Measurements from ENCODE around the gene MGAT5. TPM values are rescaled to one million over a fixed set of nuclear protein-coding genes. Genes with fewer than 3 reads are reported as not detected.
A peak's percentile ranks its signal among the peaks of the same experiment; 100 is the strongest.

Gene MGAT5
- total and polyA plus RNA-seq, 3 experiments from 2014 or later, result 6.4 to 42.4 (median 40.9) TPM

DNA sequence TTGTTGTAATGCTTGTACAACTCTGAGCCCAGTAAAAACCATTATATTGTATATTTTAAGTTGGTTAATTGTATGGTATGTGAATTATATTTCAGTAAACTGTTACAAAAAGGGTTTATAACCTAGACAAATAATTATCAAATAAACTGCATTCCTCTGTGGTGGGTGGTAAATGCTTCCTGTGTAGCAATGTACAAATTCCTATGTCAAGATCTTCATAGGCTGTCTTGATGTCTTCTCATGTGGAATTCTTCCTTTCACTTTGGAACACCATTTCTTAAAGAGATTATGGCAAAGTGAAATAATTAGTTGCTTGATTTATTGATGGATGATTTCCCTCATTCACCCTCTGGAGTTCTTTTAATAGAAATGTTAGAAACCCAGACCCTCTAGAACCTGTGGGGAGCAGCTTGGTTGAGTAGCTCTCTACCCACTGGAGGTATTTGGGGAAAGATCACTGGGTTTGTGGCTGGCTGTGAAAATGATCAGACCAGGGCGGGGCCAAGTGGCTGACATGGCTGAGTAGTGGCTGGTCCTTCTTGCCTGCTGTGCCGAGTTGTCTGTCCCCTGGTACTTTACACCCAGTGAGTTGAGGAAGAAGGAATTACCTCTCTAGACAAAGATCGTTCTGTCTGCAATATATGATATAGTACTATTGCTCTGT lies 22.4 kb upstream of the MGAT5 start:
- H3K4me3 Mint-ChIP-seq, result peak overlapping the region; percentile 1 to 78 (median 64)
- H3K27ac Mint-ChIP-seq, result peak overlapping the region; percentile 72 to 98 (median 90)
- ChIA-PET CTCF (interaction anchor here (0.9 to 7.3 kb wide), 5 partner anchors 12 to 111 kb away, joined by 3 to 49 read pairs (median 11); partner anchors contain the start of gene MGAT5), POLR2A (no interaction called here)
- H3K27me3 ChIP-seq (ENCODE audit: insufficient read depth, low read length, poor library complexity, severe bottlenecking), result no peaks in the 10 kb centered on the region
- H3K27ac ChIP-seq (ENCODE audit: low read depth, low read length), result no peak overlapping the region
- no peak for DNase-seq
- peaks cover 4 to 14% (median 9%) of the 10 kb centered on the region in 5 donors for H3K9me3 Mint-ChIP-seq
- H3K36me3 Mint-ChIP-seq, result peaks cover 2 to 15% (median 6%) of the 10 kb centered on the region in 3 donors
- H3K36me3 ChIP-seq (ENCODE audit: insufficient read depth, low read length), result no peaks in the 10 kb centered on the region
- peaks cover 8% of the 10 kb centered on the region for H3K9me3 ChIP-seq (ENCODE audit: low read length)
- peaks cover 86 to 97% (median 97%) of the 10 kb centered on the region in 3 donors for H3K4me1 Mint-ChIP-seq
- peaks cover 58% of the 10 kb centered on the region for H3K4me1 ChIP-seq (ENCODE audit: insufficient read depth, low read length)
- H3K4me3 ChIP-seq (ENCODE audit: low read length), result no peak overlapping the region
- no peaks in the 10 kb centered on the region for H3K27me3 Mint-ChIP-seq

DNA sequence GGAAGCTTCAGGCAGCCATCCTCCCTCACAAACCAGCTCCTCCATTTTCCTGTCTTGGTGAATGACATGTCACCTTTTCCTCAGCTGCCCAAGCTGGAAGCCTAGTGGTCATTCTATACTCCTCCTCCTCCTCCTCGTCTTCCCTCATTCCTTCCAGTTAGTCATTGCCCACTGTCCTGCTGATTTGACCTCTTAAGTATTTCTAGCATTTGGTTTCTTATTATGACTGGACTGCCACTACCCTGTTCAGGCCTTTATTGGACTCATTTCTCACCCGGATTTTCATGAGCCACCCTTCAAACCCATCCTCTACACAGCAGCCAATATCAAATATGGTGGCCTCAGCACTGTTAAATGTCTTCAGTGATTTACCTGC lies 21.9 kb upstream of the MGAT5 start:
- H3K27ac ChIP-seq (ENCODE audit: low read depth, low read length), result peak overlapping the region; percentile 26
- no peak overlapping the region for H3K4me3 ChIP-seq (ENCODE audit: low read length)

DNA sequence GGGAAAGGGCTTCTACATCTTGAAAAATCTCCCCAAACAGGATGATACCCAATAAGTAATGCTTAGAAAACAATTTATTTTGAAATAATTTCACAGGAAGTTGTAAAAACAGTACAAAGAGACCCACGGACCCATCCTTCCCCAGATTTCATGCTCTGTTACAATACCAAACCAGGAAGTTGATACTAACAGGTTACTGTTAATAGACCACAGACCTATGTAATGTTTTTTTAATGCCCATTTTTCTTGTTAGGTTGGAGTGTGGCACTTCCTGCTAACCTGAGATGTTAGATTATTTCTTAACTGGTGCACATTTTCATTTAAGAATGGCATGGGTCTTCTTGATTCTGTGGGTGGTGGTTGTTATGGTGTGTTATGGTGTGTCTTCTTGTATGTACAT lies 21.4 kb upstream of the MGAT5 start:
- Mint-ChIP-seq H3K36me3 (peaks cover 2 to 15% (median 6%) of the 10 kb centered on the region in 3 donors), H3K4me3 (peak overlapping the region; percentile 7 to 78 (median 64)), H3K27ac (peak overlapping the region; percentile 72 to 98 (median 90)), H3K4me1 (peaks cover 89 to 97% (median 96%) of the 10 kb centered on the region in 3 donors), H3K27me3 (no peaks in the 10 kb centered on the region), H3K9me3 (peaks cover 4 to 14% (median 9%) of the 10 kb centered on the region in 5 donors)
- Histone ChIP-seq H3K36me3 (ENCODE audit: insufficient read depth, low read length) (no peaks in the 10 kb centered on the region), H3K4me1 (ENCODE audit: insufficient read depth, low read length) (peaks cover 63% of the 10 kb centered on the region), H3K9me3 (ENCODE audit: low read length) (peaks cover 8% of the 10 kb centered on the region), H3K27me3 (ENCODE audit: insufficient read depth, low read length, poor library complexity, severe bottlenecking) (no peaks in the 10 kb centered on the region), H3K4me3 (ENCODE audit: low read length) (peak overlapping the region; percentile 11), H3K27ac (ENCODE audit: low read depth, low read length) (peak overlapping the region; percentile 26)
- POLR2A ChIA-PET, result no interaction called here
- DNase-seq, result peak in 2 of 5 donors; percentile 47 to 65
- CTCF ChIA-PET, result interaction anchor here (0.7 to 7.3 kb wide), 3 partner anchors 12 to 13 kb away, joined by 5 to 49 read pairs (median 12); no protein-coding TSS in a partner anchor

More for the DNA sequence above, 21.9 kb upstream of the MGAT5 start:
- Mint-ChIP-seq H3K4me3 (peak overlapping the region; percentile 1 to 78 (median 64)), H3K27me3 (no peaks in the 10 kb centered on the region), H3K36me3 (peaks cover 2 to 15% (median 6%) of the 10 kb centered on the region in 3 donors), H3K27ac (peak overlapping the region; percentile 72 to 98 (median 90)), H3K9me3 (peaks cover 4 to 14% (median 9%) of the 10 kb centered on the region in 5 donors), H3K4me1 (peaks cover 90 to 97% (median 97%) of the 10 kb centered on the region in 3 donors)
- no peaks in the 10 kb centered on the region for H3K27me3 ChIP-seq (ENCODE audit: insufficient read depth, low read length, poor library complexity, severe bottlenecking)
- CTCF ChIA-PET, result interaction anchor here (0.9 to 7.3 kb wide), 5 partner anchors 12 to 112 kb away, joined by 3 to 49 read pairs (median 11); partner anchors contain the start of gene MGAT5
- POLR2A ChIA-PET, result no interaction called here
- peaks cover 63% of the 10 kb centered on the region for H3K4me1 ChIP-seq (ENCODE audit: insufficient read depth, low read length)
- H3K9me3 ChIP-seq (ENCODE audit: low read length), result peaks cover 8% of the 10 kb centered on the region
- DNase-seq, result no peak
- H3K36me3 ChIP-seq (ENCODE audit: insufficient read depth, low read length), result no peaks in the 10 kb centered on the region

DNA sequence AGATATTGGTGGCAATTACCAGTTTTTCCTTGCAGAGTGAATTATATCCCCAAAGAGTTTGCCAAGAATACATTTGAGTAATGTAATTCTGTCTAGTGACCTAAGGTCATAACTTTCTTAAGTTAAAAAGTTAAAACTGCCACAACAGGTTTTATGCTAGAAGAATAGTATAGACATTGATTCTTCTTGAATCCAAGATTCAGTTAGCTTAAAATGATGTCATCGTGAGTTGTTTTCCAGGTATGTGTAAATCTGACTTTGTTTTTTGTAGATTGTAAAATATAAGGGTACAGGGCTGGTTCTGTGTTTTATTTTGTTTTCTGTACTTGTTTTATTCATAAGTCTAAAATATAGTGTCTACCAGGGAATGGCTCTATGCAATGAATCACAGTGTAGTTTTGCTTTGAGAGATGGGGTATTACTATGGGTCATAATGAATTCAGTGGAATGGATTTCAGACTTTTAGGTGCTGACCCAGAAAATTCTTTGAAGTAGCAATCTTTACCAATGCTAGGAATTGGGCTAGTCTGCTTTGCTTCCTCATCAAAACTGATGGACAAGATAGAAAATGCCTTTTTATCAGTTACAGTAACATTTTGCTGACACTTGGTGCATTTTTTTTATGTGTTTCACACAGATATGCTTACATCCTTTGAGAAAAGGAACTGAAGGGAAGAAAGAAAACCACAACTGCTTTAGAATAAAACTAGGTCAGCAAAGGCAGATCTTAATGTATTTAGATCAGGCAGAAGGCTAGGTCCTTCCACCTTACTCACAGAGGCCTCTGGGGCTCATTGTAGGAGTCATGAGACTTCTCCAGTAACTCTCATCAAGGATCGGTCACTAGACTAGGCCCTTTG lies 20.8 kb upstream of the MGAT5 start:
- CTCF ChIA-PET, result interaction anchor here (0.7 to 3.1 kb wide), 4 partner anchors 12 to 25 kb away, joined by 5 to 24 read pairs (median 10); no protein-coding TSS in a partner anchor
- no peaks in the 10 kb centered on the region for H3K27me3 Mint-ChIP-seq
- H3K4me3 ChIP-seq (ENCODE audit: low read length), result peak overlapping the region; percentile 11

DNA sequence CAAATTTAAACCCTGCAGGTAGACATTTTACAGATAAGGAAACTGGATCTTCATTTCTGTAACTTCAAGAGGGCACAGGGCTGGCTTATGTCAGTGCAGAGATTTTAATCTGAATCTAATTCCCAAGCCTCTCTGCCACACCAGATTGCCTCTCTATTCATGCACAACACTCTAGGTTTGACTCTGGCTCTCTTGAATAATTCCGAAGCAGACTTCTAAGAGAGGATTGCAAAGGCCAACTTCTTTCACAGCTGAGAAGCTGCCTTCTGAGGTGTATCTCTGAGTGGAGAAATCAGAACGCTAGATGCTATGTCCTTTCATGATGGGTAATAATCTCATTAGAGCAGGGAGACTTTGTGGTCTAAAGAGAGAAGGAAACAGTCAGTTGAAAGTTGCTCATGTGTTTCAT lies 20.1 kb upstream of the MGAT5 start:
- Mint-ChIP-seq H3K4me1 (peaks cover 85 to 95% (median 87%) of the 10 kb centered on the region in 3 donors), H3K4me3 (peak overlapping the region; percentile 15 to 88 (median 70)), H3K27me3 (no peaks in the 10 kb centered on the region), H3K27ac (peak overlapping the region; percentile 72 to 98 (median 90)), H3K9me3 (peaks cover 0 to 3% (median 2%) of the 10 kb centered on the region in 5 donors), H3K36me3 (peaks cover 0 to 4% (median 4%) of the 10 kb centered on the region in 3 donors)
- H3K4me1 ChIP-seq (ENCODE audit: insufficient read depth, low read length), result peaks cover 63% of the 10 kb centered on the region
- DNase-seq, result no peak
- no peaks in the 10 kb centered on the region for H3K27me3 ChIP-seq (ENCODE audit: insufficient read depth, low read length, poor library complexity, severe bottlenecking)
- no peaks in the 10 kb centered on the region for H3K36me3 ChIP-seq (ENCODE audit: insufficient read depth, low read length)
- POLR2A ChIA-PET, result no interaction called here
- CTCF ChIA-PET, result interaction anchor here (1.4 to 3.1 kb wide), 3 partner anchors 11 to 28 kb away, joined by 4 to 24 read pairs (median 7); no protein-coding TSS in a partner anchor
- H3K4me3 ChIP-seq (ENCODE audit: low read length), result no peak overlapping the region
- H3K9me3 ChIP-seq (ENCODE audit: low read length), result peaks cover under 1% of the 10 kb centered on the region
- no peak overlapping the region for H3K27ac ChIP-seq (ENCODE audit: low read depth, low read length)

More for the DNA sequence above, 20.8 kb upstream of the MGAT5 start:
- no peaks in the 10 kb centered on the region for H3K27me3 ChIP-seq (ENCODE audit: insufficient read depth, low read length, poor library complexity, severe bottlenecking)
- POLR2A ChIA-PET, result no interaction called here
- peaks cover 86 to 94% (median 90%) of the 10 kb centered on the region in 3 donors for H3K4me1 Mint-ChIP-seq
- H3K4me3 Mint-ChIP-seq, result peak overlapping the region; percentile 49 to 88 (median 70)
- peaks cover 0 to 9% (median 4%) of the 10 kb centered on the region in 3 donors for H3K36me3 Mint-ChIP-seq
- peaks cover 0 to 8% (median 3%) of the 10 kb centered on the region in 5 donors for H3K9me3 Mint-ChIP-seq
- peak in 2 of 5 donors; percentile 46 to 64 for DNase-seq
- H3K36me3 ChIP-seq (ENCODE audit: insufficient read depth, low read length), result no peaks in the 10 kb centered on the region
- peak overlapping the region; percentile 72 to 98 (median 90) for H3K27ac Mint-ChIP-seq
- peak overlapping the region; percentile 26 for H3K27ac ChIP-seq (ENCODE audit: low read depth, low read length)
- peaks cover 7% of the 10 kb centered on the region for H3K9me3 ChIP-seq (ENCODE audit: low read length)
- H3K4me1 ChIP-seq (ENCODE audit: insufficient read depth, low read length), result peaks cover 63% of the 10 kb centered on the region

DNA sequence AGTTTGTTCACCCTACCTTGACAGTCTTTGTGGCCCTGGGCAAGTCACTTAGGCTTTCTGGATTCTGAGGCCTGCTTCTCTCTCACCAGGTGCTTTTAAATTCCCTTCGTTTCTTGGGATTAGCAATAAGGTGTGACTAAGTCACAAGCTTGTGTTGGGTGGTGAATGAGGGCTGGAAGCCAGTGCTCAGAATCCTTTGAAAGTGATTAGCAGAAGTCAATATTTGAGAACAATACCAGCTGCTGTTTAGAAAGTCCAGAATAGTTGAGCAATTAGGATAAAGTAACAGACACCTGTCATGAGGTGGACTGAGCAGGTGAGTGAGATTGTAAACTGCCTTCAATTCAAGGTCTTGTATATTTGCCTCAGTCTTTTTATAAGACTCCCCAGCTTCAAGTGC lies 19.3 kb upstream of the MGAT5 start:
- Mint-ChIP-seq H3K4me3 (peak overlapping the region in 4 of 7 donors; percentile 6 to 88 (median 44)), H3K27ac (peak overlapping the region; percentile 72 to 98 (median 90)), H3K9me3 (no peaks in the 10 kb centered on the region), H3K4me1 (peaks cover 82 to 92% (median 83%) of the 10 kb centered on the region in 3 donors), H3K36me3 (peaks cover 0 to 3% (median 0%) of the 10 kb centered on the region in 3 donors), H3K27me3 (no peaks in the 10 kb centered on the region)
- POLR2A ChIA-PET, result no interaction called here
- Histone ChIP-seq H3K27me3 (ENCODE audit: insufficient read depth, low read length, poor library complexity, severe bottlenecking) (no peaks in the 10 kb centered on the region), H3K27ac (ENCODE audit: low read depth, low read length) (no peak overlapping the region), H3K36me3 (ENCODE audit: insufficient read depth, low read length) (no peaks in the 10 kb centered on the region), H3K4me3 (ENCODE audit: low read length) (no peak overlapping the region), H3K4me1 (ENCODE audit: insufficient read depth, low read length) (peaks cover 63% of the 10 kb centered on the region), H3K9me3 (ENCODE audit: low read length) (no peaks in the 10 kb centered on the region)
- CTCF ChIA-PET, result interaction anchor here (1.3 to 3.1 kb wide), 6 partner anchors 10 to 177 kb away, joined by 3 to 24 read pairs (median 6); no protein-coding TSS in a partner anchor
- no peak for DNase-seq

DNA sequence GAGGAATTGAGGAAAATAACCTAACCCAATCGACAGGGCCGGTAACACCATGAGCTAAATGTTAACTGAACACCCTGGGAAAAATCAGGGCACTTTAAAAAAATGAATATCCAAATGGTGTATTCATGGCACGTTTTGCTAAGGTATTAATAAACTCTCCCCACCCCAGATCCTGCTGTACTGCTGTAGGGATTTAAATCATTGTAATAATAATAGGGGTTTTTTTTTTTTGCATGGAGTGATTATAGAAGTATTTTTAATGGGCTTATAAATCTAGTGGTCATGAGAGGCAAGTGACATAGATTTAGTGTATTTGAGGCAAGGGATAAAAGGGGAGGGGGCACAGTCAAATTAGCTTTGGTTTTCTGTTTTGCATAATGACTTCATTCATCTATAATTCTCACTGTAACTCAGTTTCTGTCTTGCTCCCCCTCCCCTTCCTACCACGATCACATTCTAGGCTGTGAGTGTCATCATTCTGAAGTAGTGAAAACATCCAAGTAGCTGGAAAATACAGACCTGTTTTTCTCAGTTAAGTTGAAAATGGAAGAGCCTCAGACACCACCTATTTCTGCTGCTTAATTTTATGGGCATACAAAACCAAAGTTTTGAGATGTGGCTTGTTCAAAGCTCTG lies 18.2 kb upstream of the MGAT5 start:
- Mint-ChIP-seq H3K36me3 (peaks cover 0 to 1% (median 0%) of the 10 kb centered on the region in 3 donors), H3K4me1 (peaks cover 82 to 91% (median 82%) of the 10 kb centered on the region in 3 donors), H3K27me3 (no peaks in the 10 kb centered on the region), H3K9me3 (no peaks in the 10 kb centered on the region), H3K4me3 (peak overlapping the region in 4 of 7 donors; percentile 38 to 51 (median 44)), H3K27ac (peak overlapping the region; percentile 60 to 98 (median 88))
- peaks cover 62% of the 10 kb centered on the region for H3K4me1 ChIP-seq (ENCODE audit: insufficient read depth, low read length)
- no peaks in the 10 kb centered on the region for H3K9me3 ChIP-seq (ENCODE audit: low read length)
- CTCF ChIA-PET, result interaction anchor here (0.9 to 3.1 kb wide), 6 partner anchors 9 to 176 kb away, joined by 3 to 24 read pairs (median 4); no protein-coding TSS in a partner anchor
- no peak for DNase-seq
- no peak overlapping the region for H3K27ac ChIP-seq (ENCODE audit: low read depth, low read length)
- H3K36me3 ChIP-seq (ENCODE audit: insufficient read depth, low read length), result no peaks in the 10 kb centered on the region
- POLR2A ChIA-PET, result interaction anchor here (0.8 kb wide), 1 partner anchor 16 kb away, joined by 6 read pairs; no protein-coding TSS in a partner anchor
- no peak overlapping the region for H3K4me3 ChIP-seq (ENCODE audit: low read length)
- H3K27me3 ChIP-seq (ENCODE audit: insufficient read depth, low read length, poor library complexity, severe bottlenecking), result no peaks in the 10 kb centered on the region

Data from CD8-positive, alpha-beta memory T cell (primary cell).